Measurements from ENCODE around the gene AMER3.

GRCh38 chr2:130799295-130799694 is 44.0 kb downstream of the AMER3 start:
- TF ChIP-seq POLR2AphosphoS5 (IDR thresholded peaks at IDR 0.05; ENCODE audit: low read depth, low read length) (no peak), NFIC (IDR thresholded peaks at IDR 0.05; ENCODE audit: borderline replicate concordance) (no peak), FOXM1 (IDR thresholded peaks at IDR 0.05; ENCODE audit: low read depth) (no peak), CTCF (IDR thresholded peaks at IDR 0.05) (no peak), EZH2phosphoT487 (IDR thresholded peaks at IDR 0.05; ENCODE audit: borderline replicate concordance, low read depth) (no peak)

All from SK-N-SH (cell line).